Ascending aorta (tissue), 2 donors: Measurements from ENCODE around the gene TRA2B. TPM values are rescaled to one million over a fixed set of nuclear protein-coding genes. Genes with fewer than 3 reads are reported as not detected.
"Not testable (repeated sequence)": the region's sequence is repeated elsewhere in the genome, so short reads cannot be mapped to it uniquely, and the experiment has no call there.

Experiments used
- DNase-seq, 2 donors: peaks; one replicate each; pipeline ENCODE4 v3.0.0-alpha.2; 2019; ENCODE audit warnings: low spot score in 2 of 2
- H3K27ac ChIP-seq, 2 donors: fragments of 200-600 bp; sonication (generic); one replicate each; pipeline ENCODE4 v1.5.1; 2016 to 2017; ENCODE audit warnings: mild to moderate bottlenecking in 1 of 2
- H3K27me3 ChIP-seq: fragments of 200-600 bp; sonication (generic); one replicate; pipeline ENCODE4 v1.5.1; 2017
- H3K36me3 ChIP-seq, 2 donors: fragments of 200-600 bp; sonication (generic); one replicate each; pipeline ENCODE4 v1.5.1; 2016
- H3K4me1 ChIP-seq, 2 donors: fragments of 200-600 bp; sonication (generic); one replicate each; pipeline ENCODE4 v1.5.1; 2016 to 2017; ENCODE audit warnings: mild to moderate bottlenecking in 1 of 2
- H3K4me3 ChIP-seq, 2 donors: fragments of 200-600 bp; sonication (generic); one replicate each; pipeline ENCODE4 v1.5.1; 2016 to 2017; ENCODE audit warnings: mild to moderate bottlenecking in 1 of 2
- H3K9me3 ChIP-seq, 2 donors: fragments of 200-600 bp; sonication (generic); one replicate each; pipeline ENCODE4 v1.5.1; 2016
- intact Hi-C: fragments of 100-400 bp; cut with DNase I; formaldehyde crosslinking; loops from one replicate; pipeline ENCODE4 v1.15.1; 2023
- total RNA-seq: library from RNA; depleted of rRNA; stranded (reverse); fragments of >200 nt; gene quantifications from one replicate; pipeline ENCODE4 v1.1.0, GENCODE V29; 2016
- TF ChIP-seq, protein P1 (sequence below), 3 experiments: fragments of 200-600 bp in 2 of 3; fragments of 450-650 bp in 1 of 3; sonication (generic) in 2 of 3; IDR thresholded peaks; one replicate each; pipeline ENCODE4 v1.5.1; 2016 to 2019; ENCODE audit warnings: antibody characterized with exemption in 3 of 3, mild to moderate bottlenecking in 1 of 3, moderate library complexity in 1 of 3

Gene TRA2B
- total RNA-seq, 1 donor from 2014 or later = 138 TPM

DNA sequence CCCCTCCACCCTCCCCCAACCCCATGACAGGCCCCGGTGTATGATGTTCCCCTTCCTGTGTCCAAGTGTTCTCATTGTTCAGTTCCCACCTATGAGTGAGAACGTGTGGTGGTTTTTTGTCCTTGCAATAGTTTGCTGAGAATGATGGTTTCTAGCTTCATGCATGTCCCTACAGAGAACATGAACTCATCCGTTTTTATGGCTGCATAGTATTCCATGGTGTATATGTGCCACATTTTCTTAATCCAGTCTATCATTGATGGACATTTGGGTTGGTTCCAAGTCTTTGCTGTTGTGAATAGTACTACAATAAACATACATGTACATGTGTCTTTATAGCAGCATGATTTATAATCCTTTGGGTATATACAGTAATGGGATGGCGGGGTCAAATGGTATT is 27.9 kb downstream of the TRA2B start:
- H3K9me3 ChIP-seq, H3K4me1 ChIP-seq, H3K27ac ChIP-seq, intact Hi-C loops, DNase-seq, H3K4me3 ChIP-seq, H3K27me3 ChIP-seq: not testable (repeated sequence)
- H3K36me3 ChIP-seq = peaks cover 14 to 24% of the 10 kb centered on the region in 2 donors

- Histone ChIP-seq H3K9me3 (no peaks in the 10 kb centered on the region), H3K27me3 (no peaks in the 10 kb centered on the region), H3K4me1 (no peaks in the 10 kb centered on the region), H3K4me3 (no peak overlapping the region), H3K36me3 (no peaks in the 10 kb centered on the region), H3K27ac (no peak overlapping the region)
- intact Hi-C loops = no loop called here
- TF ChIP-seq, protein P1, sequence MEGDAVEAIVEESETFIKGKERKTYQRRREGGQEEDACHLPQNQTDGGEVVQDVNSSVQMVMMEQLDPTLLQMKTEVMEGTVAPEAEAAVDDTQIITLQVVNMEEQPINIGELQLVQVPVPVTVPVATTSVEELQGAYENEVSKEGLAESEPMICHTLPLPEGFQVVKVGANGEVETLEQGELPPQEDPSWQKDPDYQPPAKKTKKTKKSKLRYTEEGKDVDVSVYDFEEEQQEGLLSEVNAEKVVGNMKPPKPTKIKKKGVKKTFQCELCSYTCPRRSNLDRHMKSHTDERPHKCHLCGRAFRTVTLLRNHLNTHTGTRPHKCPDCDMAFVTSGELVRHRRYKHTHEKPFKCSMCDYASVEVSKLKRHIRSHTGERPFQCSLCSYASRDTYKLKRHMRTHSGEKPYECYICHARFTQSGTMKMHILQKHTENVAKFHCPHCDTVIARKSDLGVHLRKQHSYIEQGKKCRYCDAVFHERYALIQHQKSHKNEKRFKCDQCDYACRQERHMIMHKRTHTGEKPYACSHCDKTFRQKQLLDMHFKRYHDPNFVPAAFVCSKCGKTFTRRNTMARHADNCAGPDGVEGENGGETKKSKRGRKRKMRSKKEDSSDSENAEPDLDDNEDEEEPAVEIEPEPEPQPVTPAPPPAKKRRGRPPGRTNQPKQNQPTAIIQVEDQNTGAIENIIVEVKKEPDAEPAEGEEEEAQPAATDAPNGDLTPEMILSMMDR (IDR thresholded peaks at IDR 0.05) = no peak
- DNase-seq = no peak
These were observed 37.6 kb downstream of the TRA2B start for GRCh38 chr3:185900228-185900627.

DNA sequence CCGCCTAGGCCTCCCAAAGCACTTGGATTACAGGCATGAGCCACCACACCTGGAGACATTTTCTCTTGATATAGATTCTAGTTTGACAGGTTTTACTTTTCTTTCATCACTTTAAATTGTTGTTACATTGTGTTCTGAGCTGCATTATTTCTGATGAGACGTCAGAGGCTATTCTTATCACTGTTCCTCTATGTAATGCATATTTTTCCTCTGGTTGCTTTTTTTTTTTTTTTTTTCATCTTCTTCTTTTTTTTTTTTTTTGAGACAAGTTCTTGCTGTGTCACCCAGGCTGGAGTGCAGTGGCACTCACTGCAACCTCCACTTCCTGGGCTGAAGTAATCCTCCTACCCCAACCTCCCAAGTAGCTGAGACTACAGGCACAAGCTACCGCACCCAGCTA is 41.2 kb downstream of the TRA2B start:
- intact Hi-C loops = no loop called here
- Histone ChIP-seq H3K4me1 (no peaks in the 10 kb centered on the region), H3K36me3 (no peaks in the 10 kb centered on the region), H3K27me3 (no peaks in the 10 kb centered on the region), H3K27ac (no peak overlapping the region), H3K4me3 (no peak overlapping the region), H3K9me3 (no peaks in the 10 kb centered on the region)
- TF ChIP-seq, protein P1 (IDR thresholded peaks at IDR 0.05) = no peak
- no peak for DNase-seq

GRCh38 chr3:185887066-185887465 is 50.7 kb downstream of the TRA2B start:
- no peak overlapping the region for H3K27ac ChIP-seq
- no peaks in the 10 kb centered on the region for H3K4me1 ChIP-seq
- H3K36me3 ChIP-seq = no peaks in the 10 kb centered on the region
- no peaks in the 10 kb centered on the region for H3K27me3 ChIP-seq
- DNase-seq = no peak
- no peaks in the 10 kb centered on the region for H3K9me3 ChIP-seq
- TF ChIP-seq, protein P1 (IDR thresholded peaks at IDR 0.05) = no peak
- no peak overlapping the region for H3K4me3 ChIP-seq
- intact Hi-C loops = no loop called here

- TF ChIP-seq, protein P1 (IDR thresholded peaks at IDR 0.05) = no peak
- Histone ChIP-seq H3K27ac (no peak overlapping the region), H3K4me1 (no peaks in the 10 kb centered on the region), H3K36me3 (no peaks in the 10 kb centered on the region), H3K4me3 (no peak overlapping the region), H3K9me3 (no peaks in the 10 kb centered on the region), H3K27me3 (no peaks in the 10 kb centered on the region)
- intact Hi-C loops = no loop called here
- no peak for DNase-seq
These were observed 53.2 kb downstream of the TRA2B start for GRCh38 chr3:185884641-185885040.

- Histone ChIP-seq H3K27ac (no peak overlapping the region), H3K4me1 (no peaks in the 10 kb centered on the region), H3K4me3 (no peak overlapping the region), H3K36me3 (no peaks in the 10 kb centered on the region), H3K27me3 (no peaks in the 10 kb centered on the region), H3K9me3 (no peaks in the 10 kb centered on the region)
- intact Hi-C loops = no loop called here
- TF ChIP-seq, protein P1 (IDR thresholded peaks at IDR 0.05) = no peak
- no peak for DNase-seq
These were observed 55.9 kb downstream of the TRA2B start for GRCh38 chr3:185881926-185882325.
